ENCODE results near the gene DIP2C.

DIP2C gene

GRCh38 chr10:580778-581177 lies 108.7 kb downstream of the DIP2C start:
- no peak for DNase-seq (ENCODE audit: low read depth in 2 of 3, low spot score in 2 of 3)

GRCh38 chr10:576130-576465 lies 113.4 kb downstream of the DIP2C start:
- DNase-seq (ENCODE audit: low read depth in 2 of 3, low spot score in 2 of 3) = no peak

GRCh38 chr10:575402-576129 lies 113.9 kb downstream of the DIP2C start:
- no peak for DNase-seq (ENCODE audit: low read depth in 2 of 3, low spot score in 2 of 3)

GRCh38 chr10:572696-573095 lies 116.8 kb downstream of the DIP2C start:
- DNase-seq (ENCODE audit: low read depth in 2 of 3, low spot score in 2 of 3) = no peak

GRCh38 chr10:571688-572451 lies 117.6 kb downstream of the DIP2C start:
- DNase-seq (ENCODE audit: low read depth in 2 of 3, low spot score in 2 of 3) = no peak

- DNase-seq (ENCODE audit: low read depth in 2 of 3, low spot score in 2 of 3) = no peak
Measured at GRCh38 chr10:571166-571565, 118.3 kb downstream of the DIP2C start.

- no peak for DNase-seq (ENCODE audit: low read depth in 2 of 3, low spot score in 2 of 3)
Measured at GRCh38 chr10:570628-571163, 118.8 kb downstream of the DIP2C start.

- DNase-seq (ENCODE audit: low read depth in 2 of 3, low spot score in 2 of 3) = no peak
Measured at GRCh38 chr10:569961-570627, 119.4 kb downstream of the DIP2C start.

- DNase-seq (ENCODE audit: low read depth in 2 of 3, low spot score in 2 of 3) = no peak
Measured at GRCh38 chr10:568848-569247, 120.6 kb downstream of the DIP2C start.

- DNase-seq (ENCODE audit: low read depth in 2 of 3, low spot score in 2 of 3) = no peak
Measured at GRCh38 chr10:567869-568268, 121.6 kb downstream of the DIP2C start.

- DNase-seq (ENCODE audit: low read depth in 2 of 3, low spot score in 2 of 3) = no peak
Measured at GRCh38 chr10:566241-566885, 123.1 kb downstream of the DIP2C start.

GRCh38 chr10:565676-566075 lies 123.8 kb downstream of the DIP2C start:
- no peak for DNase-seq (ENCODE audit: low read depth in 2 of 3, low spot score in 2 of 3)

GRCh38 chr10:565146-565545 lies 124.3 kb downstream of the DIP2C start:
- no peak for DNase-seq (ENCODE audit: low read depth in 2 of 3, low spot score in 2 of 3)

GRCh38 chr10:563827-564226 lies 125.6 kb downstream of the DIP2C start:
- no peak for DNase-seq (ENCODE audit: low read depth in 2 of 3, low spot score in 2 of 3)

- DNase-seq (ENCODE audit: low read depth in 2 of 3, low spot score in 2 of 3) = no peak
Measured at GRCh38 chr10:562142-562541, 127.3 kb downstream of the DIP2C start.

GRCh38 chr10:561721-562120 lies 127.7 kb downstream of the DIP2C start:
- DNase-seq (ENCODE audit: low read depth in 2 of 3, low spot score in 2 of 3) = no peak

- no peak for DNase-seq (ENCODE audit: low read depth in 2 of 3, low spot score in 2 of 3)
Measured at GRCh38 chr10:560314-560992, 129.0 kb downstream of the DIP2C start.

- no peak for DNase-seq (ENCODE audit: low read depth in 2 of 3, low spot score in 2 of 3)
Measured at GRCh38 chr10:559767-560047, 129.8 kb downstream of the DIP2C start.

GRCh38 chr10:558891-559766 lies 130.3 kb downstream of the DIP2C start:
- no peak for DNase-seq (ENCODE audit: low read depth in 2 of 3, low spot score in 2 of 3)

GRCh38 chr10:558364-558763 lies 131.1 kb downstream of the DIP2C start:
- no peak for DNase-seq (ENCODE audit: low read depth in 2 of 3, low spot score in 2 of 3)
